ENCODE measurements around the gene KIF19. TPM values are rescaled to one million over a fixed set of nuclear protein-coding genes. Genes with fewer than 3 reads are reported as not detected.

Gene KIF19
- total RNA-seq, 1 donor: not detected

- no peak overlapping the region for H3K4me3 ChIP-seq (ENCODE audit: low read depth, low read length)
- no peak for DNase-seq (ENCODE audit: low read depth)
- no peak for TF ChIP-seq CTCF (IDR thresholded peaks at IDR 0.05; ENCODE audit: insufficient read depth, low read length)
Observed at GRCh38 chr17:74390680-74391653, 64.9 kb downstream of the KIF19 start.

- no peak for DNase-seq (ENCODE audit: low read depth)
- TF ChIP-seq CTCF (IDR thresholded peaks at IDR 0.05; ENCODE audit: insufficient read depth, low read length): no peak
- no peak overlapping the region for H3K4me3 ChIP-seq (ENCODE audit: low read depth, low read length)
Observed at GRCh38 chr17:74391771-74392170, 65.7 kb downstream of the KIF19 start.

- H3K4me3 ChIP-seq (ENCODE audit: low read depth, low read length): no peak overlapping the region
- no peak for DNase-seq (ENCODE audit: low read depth)
- TF ChIP-seq CTCF (IDR thresholded peaks at IDR 0.05; ENCODE audit: insufficient read depth, low read length): no peak
Observed at GRCh38 chr17:74392848-74393247, 66.8 kb downstream of the KIF19 start.

GRCh38 chr17:74393346-74393942 is 67.4 kb downstream of the KIF19 start:
- peak; percentile 30 for DNase-seq (ENCODE audit: low read depth)
- no peak for TF ChIP-seq CTCF (IDR thresholded peaks at IDR 0.05; ENCODE audit: insufficient read depth, low read length)
- H3K4me3 ChIP-seq (ENCODE audit: low read depth, low read length): no peak overlapping the region

- no peak overlapping the region for H3K4me3 ChIP-seq (ENCODE audit: low read depth, low read length)
- no peak for DNase-seq (ENCODE audit: low read depth)
- no peak for TF ChIP-seq CTCF (IDR thresholded peaks at IDR 0.05; ENCODE audit: insufficient read depth, low read length)
Observed at GRCh38 chr17:74394275-74394950, 68.4 kb downstream of the KIF19 start.

GRCh38 chr17:74394977-74395376 is 69.0 kb downstream of the KIF19 start:
- H3K4me3 ChIP-seq (ENCODE audit: low read depth, low read length): no peak overlapping the region
- no peak for TF ChIP-seq CTCF (IDR thresholded peaks at IDR 0.05; ENCODE audit: insufficient read depth, low read length)
- DNase-seq (ENCODE audit: low read depth): no peak

Measured in fibroblast of the aortic adventitia (primary cell).